Measurements from ENCODE around the gene TEX101. TPM values are rescaled to one million over a fixed set of nuclear protein-coding genes. Genes with fewer than 3 reads are reported as not detected.

The TEX101 gene
- total and polyA plus RNA-seq, 8 donors: 0.28 TPM; not detected in 7

- Histone ChIP-seq H3K9me3 (no peaks in the 10 kb centered on the region), H3K27me3 (no peaks in the 10 kb centered on the region), H3K4me1 (peaks cover 11 to 18% (median 16%) of the 10 kb centered on the region in 4 donors), H3K36me3 (no peaks in the 10 kb centered on the region), H3K27ac (no peak overlapping the region), H3K4me3 (no peak overlapping the region)
- TF ChIP-seq, protein P1, sequence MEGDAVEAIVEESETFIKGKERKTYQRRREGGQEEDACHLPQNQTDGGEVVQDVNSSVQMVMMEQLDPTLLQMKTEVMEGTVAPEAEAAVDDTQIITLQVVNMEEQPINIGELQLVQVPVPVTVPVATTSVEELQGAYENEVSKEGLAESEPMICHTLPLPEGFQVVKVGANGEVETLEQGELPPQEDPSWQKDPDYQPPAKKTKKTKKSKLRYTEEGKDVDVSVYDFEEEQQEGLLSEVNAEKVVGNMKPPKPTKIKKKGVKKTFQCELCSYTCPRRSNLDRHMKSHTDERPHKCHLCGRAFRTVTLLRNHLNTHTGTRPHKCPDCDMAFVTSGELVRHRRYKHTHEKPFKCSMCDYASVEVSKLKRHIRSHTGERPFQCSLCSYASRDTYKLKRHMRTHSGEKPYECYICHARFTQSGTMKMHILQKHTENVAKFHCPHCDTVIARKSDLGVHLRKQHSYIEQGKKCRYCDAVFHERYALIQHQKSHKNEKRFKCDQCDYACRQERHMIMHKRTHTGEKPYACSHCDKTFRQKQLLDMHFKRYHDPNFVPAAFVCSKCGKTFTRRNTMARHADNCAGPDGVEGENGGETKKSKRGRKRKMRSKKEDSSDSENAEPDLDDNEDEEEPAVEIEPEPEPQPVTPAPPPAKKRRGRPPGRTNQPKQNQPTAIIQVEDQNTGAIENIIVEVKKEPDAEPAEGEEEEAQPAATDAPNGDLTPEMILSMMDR (IDR thresholded peaks at IDR 0.05): no peak
- no peak for TF ChIP-seq EP300 (IDR thresholded peaks at IDR 0.05)
- no peak for TF ChIP-seq POLR2AphosphoS5 (IDR thresholded peaks at IDR 0.05)
- no peak for TF ChIP-seq POLR2A (IDR thresholded peaks at IDR 0.05)
- intact Hi-C loops (cut with DNase I; ENCODE audit: low total_unique reads): no loop called here
- WGBS, 5 donors: 60 to 77% (median 62%) methylated on average over 2 of the region's 2 CpGs
- DNase-seq: no peak
These were observed 7.5 kb downstream of the TEX101 start for GRCh38 chr19:43422000-43422688.

DNA sequence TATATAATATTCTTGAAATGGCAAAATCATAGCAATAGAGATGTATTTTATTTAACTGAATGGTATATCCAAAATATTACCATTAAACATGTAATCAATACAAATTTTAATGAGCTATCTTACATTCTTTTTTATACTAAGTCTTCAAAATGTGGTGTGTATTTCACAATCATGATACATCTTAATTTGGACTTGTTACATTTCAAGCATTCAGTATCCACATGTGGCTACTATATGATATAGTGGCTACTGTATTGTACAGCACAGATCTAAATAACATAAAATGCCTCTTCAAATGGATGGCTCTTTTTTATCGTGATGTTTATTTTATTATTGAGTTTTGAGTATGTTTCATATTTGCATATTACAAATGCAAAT is 8.0 kb downstream of the TEX101 start:
- intact Hi-C loops (cut with DNase I; ENCODE audit: low total_unique reads): no loop called here
- H3K27me3 ChIP-seq: no peaks in the 10 kb centered on the region

DNA sequence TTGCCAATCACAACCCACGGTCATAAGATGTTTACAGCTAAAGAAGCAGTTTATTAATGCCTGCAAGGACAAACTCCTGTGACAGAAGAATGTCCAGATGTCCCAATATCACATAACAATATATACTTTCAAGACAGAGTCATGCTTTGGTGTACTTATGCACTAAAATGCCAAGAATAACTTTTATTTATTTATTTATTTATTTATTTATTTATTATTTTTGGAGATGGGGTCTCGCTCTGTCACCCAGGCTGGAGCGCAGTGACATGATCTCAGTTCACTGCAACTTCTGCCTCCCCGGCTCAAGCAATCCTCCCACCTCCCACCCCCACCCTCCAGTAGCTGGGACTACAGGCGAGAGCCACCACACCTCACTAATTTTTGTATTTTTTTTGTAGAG is 9.1 kb downstream of the TEX101 start:
- intact Hi-C loops (cut with DNase I; ENCODE audit: low total_unique reads): no loop called here
- no peak for TF ChIP-seq POLR2A (IDR thresholded peaks at IDR 0.05)
- no peak for TF ChIP-seq EP300 (IDR thresholded peaks at IDR 0.05)
- no peak for TF ChIP-seq POLR2AphosphoS5 (IDR thresholded peaks at IDR 0.05)
- TF ChIP-seq, protein P1 (IDR thresholded peaks at IDR 0.05): no peak
- Histone ChIP-seq H3K9me3 (no peaks in the 10 kb centered on the region), H3K36me3 (no peaks in the 10 kb centered on the region), H3K4me3 (no peak overlapping the region), H3K4me1 (peaks cover 11 to 24% (median 21%) of the 10 kb centered on the region in 4 donors), H3K27me3 (no peaks in the 10 kb centered on the region), H3K27ac (no peak overlapping the region)
- WGBS, 5 donors: 86 to 95% (median 92%) methylated on average over 5 of the region's 5 CpGs
- DNase-seq: no peak

More for the DNA sequence above, 8.0 kb downstream of the TEX101 start:
- 93 to 97% (median 97%) methylated on average over 1 of the region's 1 CpG for WGBS, 5 donors
- H3K4me1 ChIP-seq: peaks cover 11 to 23% (median 18%) of the 10 kb centered on the region in 4 donors
- H3K9me3 ChIP-seq: no peaks in the 10 kb centered on the region
- TF ChIP-seq POLR2AphosphoS5 (IDR thresholded peaks at IDR 0.05): no peak
- TF ChIP-seq, protein P1 (IDR thresholded peaks at IDR 0.05): no peak
- no peak for TF ChIP-seq EP300 (IDR thresholded peaks at IDR 0.05)
- no peak for TF ChIP-seq POLR2A (IDR thresholded peaks at IDR 0.05)
- H3K36me3 ChIP-seq: no peaks in the 10 kb centered on the region
- H3K4me3 ChIP-seq: no peak overlapping the region
- no peak overlapping the region for H3K27ac ChIP-seq
- no peak for DNase-seq

GRCh38 chr19:43425567-43426392 is 11.1 kb downstream of the TEX101 start:
- peak; percentile 62 to 90 for DNase-seq
- Histone ChIP-seq H3K36me3 (no peaks in the 10 kb centered on the region), H3K9me3 (no peaks in the 10 kb centered on the region), H3K27me3 (no peaks in the 10 kb centered on the region), H3K4me3 (no peak overlapping the region), H3K4me1 (peaks cover 15 to 34% (median 28%) of the 10 kb centered on the region in 4 donors), H3K27ac (peak overlapping the region; percentile 52 to 81 (median 75))
- TF ChIP-seq POLR2A (IDR thresholded peaks at IDR 0.05): no peak
- no peak for TF ChIP-seq EP300 (IDR thresholded peaks at IDR 0.05)
- TF ChIP-seq, protein P1 (IDR thresholded peaks at IDR 0.05): peak in 4 of 7 experiments; percentile 16 to 42 (median 24)
- 8 to 19% (median 10%) methylated on average over 8 of the region's 8 CpGs for WGBS, 5 donors
- intact Hi-C loops (cut with DNase I; ENCODE audit: low total_unique reads): no loop called here
